GM18870 (cell line): ENCODE data around the gene WDR45.

Experiments used
- ATAC-seq: cut with Tn5 transposase; IDR thresholded peaks from one replicate; pipeline ENCODE4 v1.9.1; 2021; ENCODE audit warnings: moderate library complexity; ENCODE audit not compliant: unreplicated experiment

Gene WDR45

GRCh38 chrX:49053223-49054072 lies 26.2 kb downstream of the WDR45 start:
- no peak for ATAC-seq

- ATAC-seq = no peak
Measured at GRCh38 chrX:49043987-49044281, 35.8 kb downstream of the WDR45 start.

DNA sequence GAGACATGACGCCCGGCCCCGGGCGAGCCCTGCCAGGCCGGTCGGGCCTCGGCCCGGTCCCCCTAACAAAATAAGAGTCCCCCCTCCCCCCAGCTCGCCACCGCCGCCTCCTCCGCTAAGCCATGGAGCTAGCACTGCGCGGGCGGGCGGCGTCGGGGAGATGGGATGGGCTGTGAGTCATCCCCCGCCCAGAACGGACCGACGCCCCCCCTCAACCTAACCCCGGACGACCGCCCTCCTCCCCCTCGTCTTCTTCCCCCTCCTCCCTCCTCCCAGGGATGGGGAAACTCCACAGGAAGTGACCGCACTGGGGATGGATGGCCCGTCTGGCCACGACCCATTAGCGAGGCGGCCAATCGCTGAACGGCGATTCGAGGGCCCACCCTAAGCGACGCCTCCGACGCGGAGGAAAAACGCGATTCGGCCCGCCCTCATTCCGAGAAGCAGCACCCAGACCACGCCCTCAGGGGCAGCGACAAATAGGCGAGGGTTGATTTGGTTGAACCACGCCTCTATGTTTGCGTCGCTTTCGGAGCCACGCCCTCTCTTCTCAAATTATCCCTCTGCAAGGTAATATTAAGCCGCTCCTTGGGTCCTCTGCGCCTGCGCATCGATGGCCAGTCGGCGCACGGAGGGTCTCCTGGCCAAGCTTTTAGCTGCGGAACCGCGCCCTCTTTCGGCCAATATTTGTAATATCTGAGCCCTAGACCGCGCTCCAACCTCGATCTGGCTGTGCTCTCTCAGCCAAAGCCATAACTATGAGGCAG lies 36.3 kb downstream of the WDR45 start, which contains the start of gene TFE3:
Gene TFE3 (minus strand): TSS at position 138 of the 767 bp plus-strand sequence. CDS start 131 bp downstream, at position 7.
- ATAC-seq = peak; percentile 94

GRCh38 chrX:49042581-49043219 lies 37.0 kb downstream of the WDR45 start:
- ATAC-seq = no peak

GRCh38 chrX:49041744-49042580 lies 37.7 kb downstream of the WDR45 start:
- ATAC-seq = no peak

- ATAC-seq = no peak
Measured at GRCh38 chrX:49040376-49040955, 39.2 kb downstream of the WDR45 start.

DNA sequence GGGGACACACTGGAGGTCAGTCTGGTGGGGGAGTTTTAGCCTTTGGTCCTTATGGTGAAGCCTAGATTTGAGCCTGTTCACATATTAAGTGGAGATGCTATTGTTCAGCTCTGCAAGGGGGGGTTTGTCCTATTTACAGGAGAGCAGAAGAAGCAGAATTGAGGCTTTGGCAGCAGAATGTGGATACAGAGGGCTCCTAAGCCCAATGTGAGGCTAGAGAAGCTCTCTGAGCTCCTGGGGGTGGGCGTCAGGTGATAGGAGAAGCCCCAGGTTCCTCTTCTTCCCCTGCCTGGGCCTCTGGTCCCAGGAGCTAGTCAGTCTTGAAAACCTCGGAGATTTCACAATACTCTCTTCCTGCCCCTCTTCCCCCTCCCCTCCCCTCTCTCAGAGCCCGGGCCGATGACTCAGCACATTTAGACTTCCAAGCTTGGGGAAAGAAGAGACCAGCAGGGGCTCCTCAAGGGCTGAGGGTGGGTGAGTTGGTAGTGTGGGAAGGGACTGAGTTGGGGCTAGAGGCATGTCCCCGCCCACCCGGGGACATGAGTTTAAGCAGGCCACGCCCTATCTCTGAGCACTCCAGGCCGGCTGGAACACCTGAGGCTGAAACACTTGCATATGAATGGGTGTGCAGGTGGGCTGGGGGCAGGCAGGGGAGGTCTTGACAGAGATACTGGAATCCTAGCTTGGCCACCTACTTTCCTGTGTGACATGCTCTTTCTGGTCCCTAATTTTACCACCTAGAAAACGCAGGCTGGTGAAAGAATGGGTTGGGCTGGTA lies 39.9 kb downstream of the WDR45 start:
- ATAC-seq = no peak

DNA sequence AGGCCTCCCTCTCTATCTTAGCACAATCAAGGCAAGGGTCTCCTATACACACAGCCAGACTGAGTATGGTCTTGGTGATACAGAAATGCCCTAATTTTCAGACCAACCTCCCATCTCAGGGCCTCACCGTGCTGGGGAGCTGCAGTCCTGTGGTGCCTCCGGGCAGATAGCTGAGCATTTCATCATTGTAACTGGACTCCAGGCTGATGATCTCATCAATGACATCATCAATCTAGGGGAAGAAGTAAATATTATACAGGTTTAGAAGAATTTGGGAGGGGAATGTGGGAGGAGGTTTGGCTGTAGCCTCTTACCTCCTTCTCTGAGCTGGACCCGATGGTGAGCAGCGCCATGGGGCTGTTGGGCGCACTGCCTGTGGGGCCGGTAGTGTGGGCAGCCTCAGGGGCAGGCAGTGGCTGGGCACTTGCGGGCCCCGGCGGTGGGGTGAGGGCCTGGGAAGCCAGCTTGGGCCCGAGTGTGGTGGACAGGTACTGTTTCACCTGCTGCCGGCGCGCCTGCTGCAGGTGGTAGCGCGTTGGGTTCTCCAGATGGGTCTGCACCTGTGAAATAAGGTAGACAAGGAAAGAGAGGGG lies 41.7 kb downstream of the WDR45 start:
- ATAC-seq = no peak

GRCh38 chrX:49030283-49030682 lies 49.4 kb downstream of the WDR45 start:
- no peak for ATAC-seq

- ATAC-seq = no peak
Measured at GRCh38 chrX:49029876-49030275, 49.8 kb downstream of the WDR45 start.
